ENCODE data around the gene TPST1. TPM values are rescaled to one million over a fixed set of nuclear protein-coding genes. Genes with fewer than 3 reads are reported as not detected.

TPST1 gene
- total and polyA plus RNA-seq, 2 of the 8 experiments (the other 6 are each of a cell fraction or from before 2014, with no cell fraction given): 8.2 to 18.4 TPM

DNA sequence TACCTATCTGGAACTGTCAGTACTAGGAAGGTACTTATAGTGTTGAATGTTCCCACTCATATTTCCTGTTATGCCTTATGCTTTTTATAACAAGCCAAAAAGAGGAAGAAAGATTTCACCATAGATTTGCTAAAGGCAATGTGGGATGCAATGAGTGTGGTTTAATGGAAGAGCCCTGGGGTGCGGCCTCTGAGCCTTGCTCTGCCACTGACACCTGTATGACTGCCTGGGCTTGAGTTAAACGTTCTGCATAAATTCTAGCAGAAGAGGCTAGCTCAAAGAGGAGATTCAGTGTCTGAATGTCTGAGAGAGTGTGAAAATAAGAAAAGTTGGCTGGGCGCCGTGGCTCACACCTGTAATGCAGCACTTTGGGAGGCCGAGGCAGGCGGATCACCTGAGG is 143.8 kb downstream of the TPST1 start:
- Histone ChIP-seq H2BK15ac (ENCODE audit: low read length) (no peak overlapping the region), H2AFZ (ENCODE audit: low read length) (no peak overlapping the region), H2BK5ac (ENCODE audit: low read depth, low read length) (no peak overlapping the region), H4K91ac (replicated peaks; ENCODE audit: insufficient read length, low read length) (no peak overlapping the region), H3K79me1 (ENCODE audit: low read depth, low read length) (no peaks in the 10 kb centered on the region), H3K18ac (ENCODE audit: extremely low read depth, low read length) (no peak overlapping the region), H3K4me3 (ENCODE audit: extremely low read depth in 1 of 4, insufficient read depth in 2 of 4, low read depth in 3 of 4, low read length in 4 of 4) (no peak overlapping the region), H3K36me3 (ENCODE audit: control insufficient read depth in 2 of 4, insufficient read depth in 4 of 4, low read length in 3 of 4) (no peaks in the 10 kb centered on the region), H3K4me2 (ENCODE audit: insufficient read depth in 1 of 2, low read depth in 2 of 2, low read length in 2 of 2) (no peak overlapping the region), H2BK12ac (ENCODE audit: low read depth, low read length) (no peak overlapping the region), H3K9ac (replicated peaks in 1 of 4; ENCODE audit: extremely low read depth in 1 of 4, low read depth in 3 of 4, low read length in 3 of 4) (no peak overlapping the region), H3K56ac (replicated peaks; ENCODE audit: insufficient read length, low read depth, low read length) (no peak overlapping the region), H3K23ac (ENCODE audit: insufficient read length) (no peak overlapping the region), H3K9me3 (ENCODE audit: insufficient read depth in 2 of 2, low read depth in 1 of 2, low read length in 1 of 2) (no peaks in the 10 kb centered on the region), H4K5ac (ENCODE audit: insufficient read length, low read depth, low read length) (no peak overlapping the region), H4K20me1 (replicated peaks in 1 of 2; ENCODE audit: control insufficient read depth in 1 of 2, insufficient read depth in 2 of 2, low read length in 2 of 2) (no peaks in the 10 kb centered on the region), H2AK5ac (ENCODE audit: low read depth, low read length) (no peak overlapping the region), H3K14ac (ENCODE audit: insufficient read length) (no peak overlapping the region), H3K27ac (ENCODE audit: low read depth, low read length) (no peak overlapping the region), H2BK20ac (ENCODE audit: low read length) (no peak overlapping the region), H2BK120ac (replicated peaks; ENCODE audit: low read depth, low read length) (no peak overlapping the region), H3K27me3 (replicated peaks in 1 of 4; ENCODE audit: control insufficient read depth in 3 of 4, extremely low read depth in 1 of 4, insufficient read depth in 3 of 4, low read length in 3 of 4) (no peaks in the 10 kb centered on the region), H3K4me1 (replicated peaks in 1 of 4; ENCODE audit: control insufficient read depth in 3 of 4, insufficient read depth in 4 of 4, low read length in 3 of 4) (peaks cover 0 to 5% (median 2%) of the 10 kb centered on the region in 4 experiments; a peak in 2 of 7 replicates), H4K8ac (ENCODE audit: extremely low read depth, insufficient read depth, low read length) (no peak overlapping the region), H3K23me2 (ENCODE audit: low read depth, low read length) (no peaks in the 10 kb centered on the region), H3K79me2 (ENCODE audit: control insufficient read depth in 1 of 2, insufficient read depth in 2 of 2, low read length in 2 of 2) (no peaks in the 10 kb centered on the region), H3K4ac (replicated peaks; ENCODE audit: insufficient read length, low read depth, low read length) (no peak overlapping the region)
- ChIA-PET POLR2A (ENCODE audit: partially characterized antibody) (interaction anchor here (1.0 kb wide), 1 partner anchor 14 kb away, joined by 3 read pairs; no protein-coding TSS in a partner anchor), CTCF (ENCODE audit: partially characterized antibody) (interaction anchor here (0.6 kb wide), 2 partner anchors 135 to 584 kb away, joined by 3 to 5 read pairs; no protein-coding TSS in a partner anchor)
- no peak for DNase-seq (ENCODE audit: low read depth in 1 of 2, low spot score in 2 of 2)
- FAIRE-seq: no peak
- 88% methylated on average over 6 of the region's 6 CpGs; no CpG with 5 or more reads in 1 of the 2 experiments for WGBS, 2 experiments (ENCODE audit: extremely low coverage in 1 of 2, insufficient coverage in 1 of 2, insufficient read length in 1 of 2, insufficient replicate concordance in 2 of 2, low coverage in 1 of 2, low lambda C conversion rate in 2 of 2, missing lambda C conversion rate in 1 of 2)
- TF ChIP-seq SIN3A (conservative IDR thresholded peaks at IDR 0.05 in 1 of 2, IDR thresholded peaks at IDR 0.05 in 1 of 2; ENCODE audit: low read depth in 1 of 2, low read length in 2 of 2) (no peak), GABPA (IDR thresholded peaks at IDR 0.05; ENCODE audit: borderline replicate concordance, insufficient read depth, low read length) (no peak), TBP (IDR thresholded peaks at IDR 0.05; ENCODE audit: low read depth, low read length) (no peak), PHF8 (conservative IDR thresholded peaks at IDR 0.05; ENCODE audit: low read depth, low read length) (no peak), E2F6 (IDR thresholded peaks at IDR 0.05) (no peak)

Measured in H1 (cell line).